Mesothelial cell of epicardium (in vitro differentiated cells): ENCODE results near the gene ITPKC. TPM values are rescaled to one million over a fixed set of nuclear protein-coding genes. Genes with fewer than 3 reads are reported as not detected.

Experiments used
- DNase-seq, 2 experiments: peaks; one replicate each; pipeline ENCODE4 v3.0.0; 2021; ENCODE audit warnings: low spot score in 2 of 2; ENCODE audit not compliant: unreplicated experiment in 2 of 2
- H3K27ac Mint-ChIP-seq: 2 replicates; pipeline ENCODE4 v1.8.0; 2021; ENCODE audit warnings: mixed read lengths
- H3K27me3 Mint-ChIP-seq: 2 replicates; pipeline ENCODE4 v1.8.0; 2021; ENCODE audit warnings: low read depth, mixed read lengths
- H3K36me3 Mint-ChIP-seq: 2 replicates; pipeline ENCODE4 v1.8.0; 2021; ENCODE audit warnings: mixed read lengths
- H3K4me1 Mint-ChIP-seq: 2 replicates; pipeline ENCODE4 v1.8.0; 2021; ENCODE audit warnings: mixed read lengths
- H3K4me3 Mint-ChIP-seq: 2 replicates; pipeline ENCODE4 v1.8.0; 2021; ENCODE audit warnings: mild to moderate bottlenecking, moderate library complexity, mixed read lengths
- H3K9me3 Mint-ChIP-seq: 2 replicates; pipeline ENCODE4 v1.8.0; 2021; ENCODE audit warnings: mixed read lengths
- total RNA-seq: library from RNA; stranded (reverse); gene quantifications from 3 replicates; pipeline ENCODE4 v1.2.1, GENCODE V29; 2021
- TF ChIP-seq, protein P1 (sequence below): fragments of 200-600 bp; sonication (generic); IDR thresholded peaks from one replicate; pipeline ENCODE4 v1.5.0; 2021; ENCODE audit warnings: antibody characterized with exemption; ENCODE audit not compliant: unreplicated experiment

Gene ITPKC
- total RNA-seq, 1 donor from 2014 or later: 28.3 TPM

DNA sequence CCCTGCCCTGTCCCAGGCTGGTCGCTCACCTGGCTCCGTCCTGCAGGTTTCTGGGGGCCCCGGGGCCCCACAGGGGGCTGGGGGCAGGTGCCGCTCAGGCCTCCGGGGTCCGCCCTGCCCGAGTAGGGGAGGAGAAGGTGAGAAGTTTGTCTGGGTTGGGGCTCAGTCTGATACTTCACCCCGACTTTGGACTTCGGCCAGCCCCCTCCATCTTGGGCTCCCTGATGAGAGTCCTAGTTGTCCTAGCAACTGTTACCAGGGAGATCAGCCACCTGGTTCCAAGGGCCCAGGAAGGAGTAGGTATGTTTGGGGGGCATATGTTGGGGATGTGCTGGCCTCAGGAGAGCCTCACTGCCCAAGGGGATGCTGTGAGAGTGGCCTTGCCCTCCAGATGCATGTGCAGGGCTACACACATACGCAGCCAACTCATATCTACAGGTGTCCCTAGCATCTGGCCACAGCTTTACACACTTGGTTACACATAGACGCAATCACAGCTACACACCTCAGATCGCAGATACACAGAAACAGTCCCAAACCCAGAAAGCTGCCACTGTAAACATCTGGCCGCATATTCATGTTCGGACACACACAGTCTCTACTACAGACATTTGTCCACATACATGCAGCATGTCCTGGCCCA is 29.9 kb upstream of the ITPKC start:
- no peak for DNase-seq
- peaks cover 18% of the 10 kb centered on the region for H3K36me3 Mint-ChIP-seq
- no peak overlapping the region for H3K27ac Mint-ChIP-seq
- no peak overlapping the region for H3K4me3 Mint-ChIP-seq
- TF ChIP-seq, protein P1, sequence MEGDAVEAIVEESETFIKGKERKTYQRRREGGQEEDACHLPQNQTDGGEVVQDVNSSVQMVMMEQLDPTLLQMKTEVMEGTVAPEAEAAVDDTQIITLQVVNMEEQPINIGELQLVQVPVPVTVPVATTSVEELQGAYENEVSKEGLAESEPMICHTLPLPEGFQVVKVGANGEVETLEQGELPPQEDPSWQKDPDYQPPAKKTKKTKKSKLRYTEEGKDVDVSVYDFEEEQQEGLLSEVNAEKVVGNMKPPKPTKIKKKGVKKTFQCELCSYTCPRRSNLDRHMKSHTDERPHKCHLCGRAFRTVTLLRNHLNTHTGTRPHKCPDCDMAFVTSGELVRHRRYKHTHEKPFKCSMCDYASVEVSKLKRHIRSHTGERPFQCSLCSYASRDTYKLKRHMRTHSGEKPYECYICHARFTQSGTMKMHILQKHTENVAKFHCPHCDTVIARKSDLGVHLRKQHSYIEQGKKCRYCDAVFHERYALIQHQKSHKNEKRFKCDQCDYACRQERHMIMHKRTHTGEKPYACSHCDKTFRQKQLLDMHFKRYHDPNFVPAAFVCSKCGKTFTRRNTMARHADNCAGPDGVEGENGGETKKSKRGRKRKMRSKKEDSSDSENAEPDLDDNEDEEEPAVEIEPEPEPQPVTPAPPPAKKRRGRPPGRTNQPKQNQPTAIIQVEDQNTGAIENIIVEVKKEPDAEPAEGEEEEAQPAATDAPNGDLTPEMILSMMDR: no peak
- peaks cover 3% of the 10 kb centered on the region for H3K4me1 Mint-ChIP-seq
- no peaks in the 10 kb centered on the region for H3K27me3 Mint-ChIP-seq
- no peaks in the 10 kb centered on the region for H3K9me3 Mint-ChIP-seq

DNA sequence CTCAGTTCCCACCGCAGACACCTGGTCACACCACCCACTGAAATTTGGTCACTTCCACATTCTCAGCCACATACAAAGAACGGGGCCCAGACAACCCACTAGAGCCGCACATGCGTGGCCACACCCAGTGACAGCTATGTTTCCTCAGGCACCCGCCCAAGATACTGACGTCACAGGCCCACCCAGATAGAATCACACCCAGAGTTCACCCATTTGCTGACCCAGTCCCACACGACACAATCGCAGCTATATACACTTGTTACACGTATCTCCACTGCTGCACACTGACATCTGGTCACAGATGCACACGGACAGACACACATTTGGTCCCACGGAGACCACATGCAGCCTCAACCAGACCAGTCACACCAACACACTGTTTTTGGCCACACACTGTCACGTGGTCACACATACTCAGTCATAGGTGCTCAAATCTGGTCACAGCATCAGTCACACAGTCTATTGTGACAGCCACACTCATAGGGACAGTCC is 29.3 kb upstream of the ITPKC start:
- no peak overlapping the region for H3K27ac Mint-ChIP-seq
- DNase-seq: no peak
- no peaks in the 10 kb centered on the region for H3K27me3 Mint-ChIP-seq
- peaks cover 3% of the 10 kb centered on the region for H3K4me1 Mint-ChIP-seq
- H3K9me3 Mint-ChIP-seq: no peaks in the 10 kb centered on the region
- TF ChIP-seq, protein P1: no peak
- H3K36me3 Mint-ChIP-seq: peaks cover 18% of the 10 kb centered on the region
- H3K4me3 Mint-ChIP-seq: no peak overlapping the region

DNA sequence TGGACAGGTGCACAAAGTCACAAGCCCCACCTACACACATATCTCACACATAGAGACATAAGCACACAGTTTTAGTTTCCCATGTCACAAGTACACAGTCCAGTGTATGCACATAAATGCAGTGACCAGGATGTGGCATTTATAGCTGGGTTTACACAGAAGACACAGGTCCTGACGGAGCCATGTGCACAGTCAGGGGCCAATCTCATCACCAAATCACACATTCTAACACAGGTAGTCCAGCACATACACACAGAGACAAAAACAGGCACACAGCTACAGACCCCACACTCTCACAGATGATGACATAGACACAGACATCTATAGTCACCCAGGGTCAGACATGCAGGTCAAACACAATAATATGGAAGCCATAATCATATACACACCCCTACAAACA is 28.6 kb upstream of the ITPKC start:
- TF ChIP-seq, protein P1: no peak
- no peaks in the 10 kb centered on the region for H3K27me3 Mint-ChIP-seq
- no peaks in the 10 kb centered on the region for H3K9me3 Mint-ChIP-seq
- no peak overlapping the region for H3K4me3 Mint-ChIP-seq
- peaks cover 18% of the 10 kb centered on the region for H3K36me3 Mint-ChIP-seq
- no peak overlapping the region for H3K27ac Mint-ChIP-seq
- DNase-seq: no peak
- peaks cover 3% of the 10 kb centered on the region for H3K4me1 Mint-ChIP-seq

DNA sequence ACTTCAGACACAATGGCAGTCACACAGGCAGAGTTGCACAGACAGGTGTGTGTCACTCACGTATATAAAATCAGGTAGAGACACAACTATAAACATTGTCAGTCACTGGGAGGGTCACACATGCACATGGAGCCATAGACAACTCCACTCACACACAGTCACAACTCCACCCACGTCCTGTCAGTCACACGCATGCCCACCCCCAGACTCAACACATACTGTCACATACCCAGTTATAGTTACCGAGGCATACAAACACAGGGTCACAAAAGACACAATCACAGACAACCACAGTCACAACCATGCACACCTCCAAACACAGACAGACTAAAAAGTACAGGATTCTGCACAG is 27.9 kb upstream of the ITPKC start:
- Mint-ChIP-seq H3K36me3 (peaks cover 19% of the 10 kb centered on the region), H3K27me3 (no peaks in the 10 kb centered on the region)
- TF ChIP-seq, protein P1: no peak

DNA sequence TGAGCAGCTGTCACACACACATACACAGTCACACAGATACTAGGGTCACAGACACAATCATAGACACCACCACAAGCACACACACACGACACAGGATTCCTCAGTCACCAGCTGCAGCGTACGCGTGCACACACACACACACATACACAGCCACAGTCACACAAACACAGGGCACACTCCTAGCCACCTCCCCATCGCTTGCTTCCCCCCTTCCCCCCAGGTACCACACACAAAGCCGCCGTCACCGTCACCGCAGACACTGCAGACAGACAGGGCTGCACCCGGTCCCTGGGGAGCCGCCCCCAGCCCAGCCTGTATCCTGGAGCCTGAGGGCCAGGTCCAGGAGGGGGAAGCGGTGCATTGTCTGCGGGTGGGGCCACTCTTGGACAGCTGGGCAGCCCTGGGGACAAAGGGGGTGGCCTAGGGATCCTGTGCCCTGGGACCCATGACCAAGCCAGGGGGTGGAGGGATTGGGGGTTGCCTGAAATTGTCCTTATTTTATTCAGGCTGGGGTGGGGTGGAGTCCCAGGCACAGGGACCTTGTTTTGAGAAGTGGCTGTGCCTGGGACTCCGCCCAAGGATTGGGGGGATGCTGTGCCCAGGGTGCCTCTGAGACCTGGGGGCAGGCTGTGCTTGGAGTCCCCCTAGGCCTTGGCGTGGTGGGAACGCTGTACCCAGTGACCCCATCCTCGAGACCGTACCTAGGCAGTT is 27.4 kb upstream of the ITPKC start:
- Mint-ChIP-seq H3K9me3 (no peaks in the 10 kb centered on the region), H3K4me3 (no peak overlapping the region)
- TF ChIP-seq, protein P1: no peak

More for the DNA sequence above, 27.9 kb upstream of the ITPKC start:
- H3K9me3 Mint-ChIP-seq: no peaks in the 10 kb centered on the region
- DNase-seq: no peak
- H3K4me1 Mint-ChIP-seq: peaks cover 3% of the 10 kb centered on the region
- H3K27ac Mint-ChIP-seq: no peak overlapping the region
- no peak overlapping the region for H3K4me3 Mint-ChIP-seq

More for the DNA sequence above, 27.4 kb upstream of the ITPKC start:
- no peaks in the 10 kb centered on the region for H3K27me3 Mint-ChIP-seq
- DNase-seq: no peak
- peaks cover 3% of the 10 kb centered on the region for H3K4me1 Mint-ChIP-seq
- no peak overlapping the region for H3K27ac Mint-ChIP-seq
- peaks cover 21% of the 10 kb centered on the region for H3K36me3 Mint-ChIP-seq
